NCI-H2107 (cell line): ENCODE data around the gene ARHGAP11A.

Experiments
- DNase-seq: peaks from one replicate; lab custom pipeline; 2025; lab: John Stamatoyannopoulos, UW

ARHGAP11A gene

DNA sequence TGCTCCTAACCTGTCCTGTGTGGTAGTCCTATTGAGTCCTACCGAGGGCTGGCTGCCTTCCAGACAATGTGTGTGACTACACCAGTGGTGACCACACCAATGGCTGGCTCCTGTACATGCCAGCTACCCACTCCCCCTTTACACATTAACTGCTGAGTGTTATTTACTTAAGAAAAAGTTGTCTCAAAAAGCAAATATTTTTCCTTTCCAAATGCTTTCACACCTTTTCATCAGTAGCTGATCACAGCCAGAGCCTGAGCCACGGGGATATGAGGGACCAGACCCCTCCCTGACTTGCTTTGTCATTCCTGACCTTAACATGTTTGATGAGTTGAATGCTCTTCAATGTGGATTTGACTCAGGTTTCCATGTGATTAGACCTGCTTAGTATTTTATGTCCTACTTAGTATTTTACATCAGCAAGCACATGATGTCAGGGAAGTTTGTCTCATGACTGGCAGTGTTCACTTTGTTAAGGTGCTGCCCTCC, 72.9 kb downstream of the ARHGAP11A start:
- DNase-seq: no peak
